Stimulated activated CD8-positive, alpha-beta memory T cell treated with anti-CD3 and anti-CD28 coated beads, Interleukin-12 subunit alpha, Interleukin-12 subunit beta, amount 100 ng/mL, for 4 hours (primary cell): ENCODE results near the gene FRK.
"Not testable (repeated sequence)": the region's sequence is repeated elsewhere in the genome, so short reads cannot be mapped to it uniquely, and the experiment has no call there.

Experiments used
- DNase-seq: peaks from one replicate; pipeline ENCODE4 v3.0.0-alpha.2; 2020; ENCODE audit warnings: low read depth

Gene FRK

GRCh38 chr6:115944829-115945228, 115.9 kb downstream of the FRK start:
- not testable (repeated sequence) for DNase-seq

GRCh38 chr6:115937502-115937901, 123.2 kb downstream of the FRK start:
- DNase-seq, result not testable (repeated sequence)

- DNase-seq, result no peak
Observed at GRCh38 chr6:115935361-115935760, 125.3 kb downstream of the FRK start.

DNA sequence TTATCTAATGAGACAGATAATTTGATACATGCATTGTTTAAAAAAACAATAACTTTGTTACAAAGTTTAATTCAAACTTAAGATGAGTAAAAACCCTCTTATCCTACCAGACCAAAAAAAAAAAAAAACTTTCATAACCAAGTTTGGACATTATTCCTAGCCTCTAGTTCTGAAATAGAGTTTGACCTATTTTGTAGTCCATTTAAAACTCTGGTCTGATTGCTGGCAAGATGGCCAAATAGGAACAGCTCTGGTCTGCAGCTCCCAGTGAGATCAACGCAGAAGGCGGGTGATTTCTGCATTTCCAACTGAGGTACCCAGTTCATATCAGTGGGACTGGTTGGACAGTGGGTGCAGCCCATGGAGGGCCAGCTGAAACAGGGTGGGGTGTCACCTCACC, 125.9 kb downstream of the FRK start:
- DNase-seq, result no peak

DNA sequence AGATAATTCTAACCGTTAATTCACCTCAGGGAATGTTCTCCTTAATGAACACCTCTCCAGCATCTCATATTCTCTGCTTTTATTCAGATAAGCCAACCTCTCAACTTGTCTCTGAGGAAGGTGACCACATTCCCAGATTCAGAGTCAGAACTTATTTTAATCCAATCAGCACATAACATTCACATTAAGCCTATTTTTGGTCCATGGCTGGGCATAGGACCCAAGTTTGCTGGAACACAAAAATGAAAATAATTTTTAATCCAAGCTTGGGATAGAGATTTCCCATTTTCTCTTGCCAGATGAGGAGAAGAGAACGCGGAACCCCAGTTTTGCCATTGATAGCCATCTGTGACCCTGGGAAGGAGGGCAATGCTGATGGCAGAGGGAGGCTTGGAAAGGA, 126.5 kb downstream of the FRK start:
- no peak for DNase-seq

- DNase-seq, result no peak
Observed at GRCh38 chr6:115932481-115932880, 128.2 kb downstream of the FRK start.

DNA sequence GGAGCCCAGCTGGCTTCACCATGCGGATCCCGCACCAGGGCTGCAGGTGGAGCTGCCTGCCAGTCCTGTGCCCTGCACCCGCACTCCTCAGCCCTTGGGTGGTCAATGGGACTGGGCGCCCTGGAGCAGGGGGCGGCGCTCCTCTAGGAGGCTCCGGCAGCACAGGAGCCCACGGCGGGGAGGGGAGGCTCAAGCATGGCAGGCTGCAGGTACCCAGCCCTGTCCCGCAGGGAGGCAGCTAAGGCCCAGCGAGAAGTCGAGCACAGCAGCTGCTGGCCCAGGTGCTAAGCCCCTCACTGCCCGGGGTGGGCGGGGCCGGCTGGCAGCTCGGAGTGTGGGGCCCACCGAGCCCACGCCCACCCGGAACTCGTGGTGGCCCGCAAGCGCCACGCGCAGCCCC, 132.7 kb downstream of the FRK start:
- not testable (repeated sequence) for DNase-seq

DNA sequence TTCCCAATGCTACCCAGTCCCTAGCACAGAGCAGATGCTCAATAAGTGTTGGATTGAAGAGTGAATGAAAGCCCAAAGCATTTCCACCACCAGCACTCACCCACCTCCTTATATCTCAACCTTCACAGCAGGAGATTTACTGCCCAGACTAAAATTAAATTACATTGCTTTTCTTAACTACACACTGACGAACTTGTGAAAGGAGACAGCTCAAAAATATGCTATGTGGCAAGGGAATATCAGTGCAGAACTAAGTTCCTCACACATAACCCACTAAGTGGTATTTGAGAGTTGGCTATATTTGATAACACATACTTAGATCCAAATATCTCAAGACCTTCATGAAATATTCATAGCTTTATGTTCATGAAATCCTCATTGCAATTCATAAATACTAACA, 137.7 kb downstream of the FRK start:
- no peak for DNase-seq

DNA sequence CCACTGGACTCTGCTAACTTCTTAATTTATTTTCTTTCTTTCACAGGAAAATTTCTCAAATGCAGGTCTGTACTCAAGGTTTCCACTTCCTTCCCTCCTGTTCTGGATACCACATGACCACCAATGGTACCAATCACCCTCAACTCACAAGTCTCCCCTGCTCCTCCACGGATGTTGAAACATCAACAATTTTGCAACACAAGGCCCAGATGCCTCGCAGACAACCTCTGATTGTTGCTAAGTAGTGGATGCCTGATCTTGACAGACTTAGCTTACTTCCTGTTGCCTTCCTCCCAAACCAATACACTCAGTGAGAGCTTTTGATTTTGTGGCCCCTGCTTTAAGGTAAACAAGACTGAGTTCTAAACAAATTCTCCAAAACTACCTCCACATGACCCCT, 146.6 kb downstream of the FRK start:
- DNase-seq, result no peak

GRCh38 chr6:115909923-115910546, 150.7 kb downstream of the FRK start:
- no peak for DNase-seq

DNA sequence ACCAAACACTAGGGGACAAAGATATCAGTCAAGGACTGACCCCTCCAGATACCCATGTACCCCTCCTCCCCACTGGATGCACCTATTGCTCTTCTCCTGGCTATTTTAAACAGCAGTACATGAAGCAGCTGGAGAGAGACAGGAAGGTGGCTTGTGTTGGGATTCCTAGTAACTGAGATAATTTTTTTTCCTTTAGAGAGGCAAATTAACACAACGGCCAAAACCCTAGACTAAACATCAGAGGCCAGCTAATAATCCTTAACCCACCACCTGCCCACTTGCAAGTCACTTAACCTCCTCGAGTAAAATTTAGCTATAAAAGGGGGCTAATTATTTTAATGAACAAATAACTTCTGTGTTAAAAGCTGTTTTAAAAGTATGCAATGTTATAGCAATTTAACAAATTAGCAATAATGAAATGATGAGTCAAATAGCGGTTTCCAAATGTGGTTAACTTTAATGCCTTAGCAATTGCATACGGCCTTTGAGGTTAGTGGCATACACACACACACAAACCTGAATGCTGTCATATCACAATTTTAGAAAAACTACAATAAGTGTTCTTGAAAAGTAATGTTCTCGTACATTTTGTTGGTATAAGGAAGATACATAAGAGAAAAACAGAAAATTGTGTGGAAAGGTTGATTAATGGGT, 151.7 kb downstream of the FRK start:
- no peak for DNase-seq

DNA sequence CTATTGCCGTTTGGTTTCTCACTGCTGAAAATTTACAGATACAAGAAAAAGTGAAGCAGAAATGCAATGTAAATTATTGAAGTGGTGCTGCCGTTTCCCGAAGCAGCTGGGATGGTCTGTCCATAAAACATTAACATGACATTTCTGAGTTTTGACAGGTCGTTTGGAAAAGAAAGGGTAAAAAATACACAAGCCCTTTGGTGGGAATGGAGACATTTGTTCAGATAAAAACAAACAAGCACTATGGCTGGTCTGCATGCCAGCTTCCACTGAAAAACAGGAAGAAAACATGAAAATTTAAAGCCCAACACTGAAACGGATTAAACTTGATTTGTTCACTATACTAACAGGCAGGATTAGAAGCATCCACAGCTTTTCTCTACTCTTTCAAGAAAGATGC, 155.2 kb downstream of the FRK start:
- no peak for DNase-seq

DNA sequence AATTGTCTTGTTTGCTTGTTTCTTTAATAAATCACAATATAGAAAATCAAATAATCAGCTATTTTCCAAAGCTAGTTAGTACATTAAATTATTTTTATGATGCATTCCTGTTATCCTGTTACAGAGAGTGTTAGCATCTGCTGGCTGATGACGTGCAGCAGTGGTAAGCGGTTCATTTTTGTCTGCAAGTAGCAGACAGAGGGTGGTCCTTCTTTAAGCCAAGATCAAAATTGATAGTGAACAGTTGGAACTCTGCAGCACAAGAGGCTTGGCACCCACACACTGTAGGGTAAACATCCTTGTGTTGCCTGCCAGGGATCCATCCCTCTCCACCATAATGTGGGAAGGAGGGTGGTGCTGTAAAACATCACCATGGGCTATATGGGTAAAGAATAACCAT, 158.3 kb downstream of the FRK start:
- no peak for DNase-seq

DNA sequence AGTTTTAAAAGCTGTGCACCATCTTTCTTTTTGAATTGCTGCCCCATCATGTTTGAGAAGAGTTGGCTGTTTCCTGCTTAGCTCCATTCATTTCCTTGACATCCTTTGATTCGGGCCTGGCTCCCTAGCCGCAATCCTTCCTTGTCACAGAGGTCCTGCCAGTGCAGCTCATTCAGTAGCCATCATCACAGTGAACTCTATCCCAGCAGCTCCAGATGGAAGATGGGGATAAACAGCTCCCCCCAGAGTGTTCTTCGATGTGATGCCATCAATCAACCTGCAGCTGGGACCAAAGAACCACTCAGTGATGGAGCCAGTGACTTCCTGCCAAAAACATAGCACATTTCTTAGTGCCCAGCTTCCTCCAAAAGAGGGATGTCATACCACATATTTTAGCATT, 158.8 kb downstream of the FRK start:
- DNase-seq, result no peak

DNA sequence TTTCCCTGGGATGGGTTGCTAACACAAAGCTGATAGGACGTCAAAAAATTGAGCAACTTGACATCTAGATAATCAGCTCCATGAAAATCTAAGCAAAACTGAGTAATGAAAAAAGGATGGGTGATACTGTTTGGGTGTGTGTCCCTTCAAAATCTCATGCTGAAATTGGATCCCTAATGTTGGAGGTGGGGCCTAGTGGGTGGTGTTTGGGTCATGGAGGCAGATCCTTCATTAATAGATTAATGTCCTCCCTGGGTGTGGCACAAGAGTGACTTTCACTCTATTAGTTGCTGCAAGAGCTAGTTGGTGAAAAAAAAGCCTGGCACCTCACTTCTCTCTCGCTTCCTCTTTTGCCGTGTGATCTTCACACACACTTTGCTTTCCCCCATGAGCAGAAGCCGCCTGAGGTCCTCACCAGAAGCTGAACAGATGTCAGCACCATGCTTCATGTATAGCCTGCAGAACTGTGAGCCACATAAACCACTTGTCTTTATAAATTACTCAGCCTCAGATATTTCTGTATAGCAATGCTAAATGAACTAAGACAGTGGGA, 160.9 kb downstream of the FRK start:
- DNase-seq, result no peak

GRCh38 chr6:115898246-115898645, 162.4 kb downstream of the FRK start:
- DNase-seq, result no peak

DNA sequence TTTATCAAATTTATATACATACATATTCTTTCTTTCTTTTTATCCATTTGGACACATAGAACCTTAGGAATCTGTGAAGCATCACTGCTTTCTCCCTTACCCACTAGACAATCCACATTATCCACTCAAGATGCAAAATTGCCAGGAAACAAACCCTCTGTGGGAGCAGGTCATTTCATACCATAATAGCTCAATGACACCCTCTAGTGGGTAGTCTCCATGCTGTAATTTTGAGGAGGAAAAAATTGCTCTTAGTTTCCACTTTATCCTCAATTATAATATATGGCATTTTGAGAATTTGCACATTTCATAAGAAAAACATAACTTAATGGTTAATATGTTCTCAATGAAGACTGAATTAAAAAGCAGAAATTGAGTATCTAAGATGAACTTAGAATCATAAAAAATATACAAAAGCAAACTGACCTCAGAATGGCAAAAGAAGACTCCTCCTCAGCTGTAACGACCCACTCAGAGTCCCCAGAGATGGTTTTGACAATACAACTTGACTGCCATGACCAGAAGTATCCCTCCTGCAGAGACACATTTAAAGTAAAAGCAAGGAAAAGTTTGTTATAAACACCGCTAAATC, 164.1 kb downstream of the FRK start:
- DNase-seq, result no peak

GRCh38 chr6:115894426-115894992, 166.2 kb downstream of the FRK start:
- no peak for DNase-seq

DNA sequence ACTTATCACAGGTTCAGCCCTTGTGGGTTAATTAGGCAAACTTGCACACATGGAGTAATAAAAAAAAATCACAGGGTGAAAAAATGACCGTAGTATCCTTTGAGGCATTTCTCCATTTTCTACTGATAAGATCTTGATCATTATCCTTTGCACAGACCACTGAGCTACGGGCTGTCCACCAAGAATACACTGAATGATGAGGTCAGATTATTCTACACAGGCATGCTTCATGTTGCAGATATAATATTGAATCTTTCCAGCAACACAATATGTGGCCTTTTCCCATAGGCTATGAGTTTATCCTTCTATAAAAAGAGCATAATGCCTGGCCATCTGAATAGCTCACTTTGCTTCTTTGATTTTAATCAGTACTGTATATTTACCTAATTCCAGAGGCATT, 168.9 kb downstream of the FRK start:
- no peak for DNase-seq

DNA sequence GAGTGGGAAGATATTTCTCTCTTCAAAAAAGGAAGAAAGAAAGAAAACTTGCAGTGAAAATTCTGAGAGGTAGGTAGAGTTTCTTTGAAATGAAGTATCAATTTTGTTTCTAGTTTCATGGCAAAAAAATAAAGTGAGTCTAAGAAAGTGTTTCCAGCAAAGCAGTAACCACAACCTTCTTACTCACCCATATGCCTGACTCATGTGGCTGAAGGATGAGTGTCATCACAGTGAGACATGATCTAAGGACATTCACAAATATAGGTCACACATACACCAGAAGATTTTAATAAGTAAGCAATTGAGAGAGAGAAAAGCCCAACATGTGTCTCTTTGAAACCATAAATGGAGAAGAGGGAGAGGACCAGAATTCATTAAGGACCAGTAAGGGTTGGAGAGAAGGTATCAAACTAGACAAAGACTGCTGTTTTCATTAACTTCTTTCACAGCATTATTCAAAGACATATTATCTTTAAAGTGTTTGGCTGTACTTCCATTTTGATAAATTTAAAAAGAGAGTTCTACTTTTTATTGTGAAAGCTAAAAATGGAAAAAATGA, 169.5 kb downstream of the FRK start:
- no peak for DNase-seq

- DNase-seq, result no peak
Observed at GRCh38 chr6:115890238-115890637, 170.5 kb downstream of the FRK start.

- DNase-seq, result not testable (repeated sequence)
Observed at GRCh38 chr6:115888687-115889470, 171.8 kb downstream of the FRK start.
